Measurements from ENCODE around the gene CTR9.

Gene CTR9

DNA sequence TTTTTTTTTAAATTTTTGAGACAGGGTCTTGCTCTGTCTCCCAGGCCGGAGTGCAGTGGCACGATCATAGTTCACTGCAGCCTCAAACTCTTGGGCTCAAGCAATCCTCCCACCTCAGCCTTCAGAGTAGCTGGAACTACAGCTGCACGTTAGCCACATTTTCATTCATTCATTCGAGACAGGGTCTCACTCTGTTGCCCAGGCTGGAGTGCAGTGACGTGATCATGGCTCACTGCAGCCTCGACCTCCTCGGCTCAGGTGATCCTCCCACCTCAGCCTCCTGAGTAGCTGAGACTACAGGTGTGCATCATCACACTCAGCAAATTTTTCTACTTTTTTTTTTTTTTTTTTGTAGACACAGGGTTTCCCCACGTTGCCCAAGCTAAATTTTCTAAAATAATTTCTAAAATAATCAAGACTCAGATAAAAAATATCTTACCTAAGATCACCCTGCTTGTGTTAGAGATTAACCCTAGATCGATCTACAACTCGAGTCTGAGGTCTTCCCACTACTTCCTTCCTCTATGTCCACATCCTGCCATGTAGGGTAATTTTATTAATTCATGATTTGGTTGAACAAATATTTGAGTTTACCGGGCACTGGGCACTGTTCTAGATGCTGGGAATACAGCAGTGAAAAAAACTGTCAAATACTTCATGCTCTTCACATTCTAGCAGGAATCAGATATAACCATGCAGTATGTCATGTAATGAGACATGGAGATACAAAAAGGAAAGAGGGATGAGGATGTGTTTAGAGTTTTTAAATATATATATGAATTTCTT lies 42.6 kb downstream of the CTR9 start:
- Histone ChIP-seq H3K4me1 (no peaks in the 10 kb centered on the region), H3K36me3 (peaks cover 31% of the 10 kb centered on the region), H3K9me3 (no peaks in the 10 kb centered on the region), H3K4me3 (ENCODE audit: low read depth, low read length) (no peak overlapping the region), H3K27me3 (no peaks in the 10 kb centered on the region)
- no peak for TF ChIP-seq CTCF (IDR thresholded peaks at IDR 0.05; ENCODE audit: low read depth, low read length)
- no peak for DNase-seq

GRCh38 chr11:10796191-10796590 lies 45.1 kb downstream of the CTR9 start:
- H3K27me3 ChIP-seq: no peaks in the 10 kb centered on the region
- no peak overlapping the region for H3K4me3 ChIP-seq (ENCODE audit: low read depth, low read length)
- no peaks in the 10 kb centered on the region for H3K9me3 ChIP-seq
- no peak for DNase-seq
- H3K36me3 ChIP-seq: peaks cover 56% of the 10 kb centered on the region
- TF ChIP-seq CTCF (IDR thresholded peaks at IDR 0.05; ENCODE audit: low read depth, low read length): no peak
- no peaks in the 10 kb centered on the region for H3K4me1 ChIP-seq

DNA sequence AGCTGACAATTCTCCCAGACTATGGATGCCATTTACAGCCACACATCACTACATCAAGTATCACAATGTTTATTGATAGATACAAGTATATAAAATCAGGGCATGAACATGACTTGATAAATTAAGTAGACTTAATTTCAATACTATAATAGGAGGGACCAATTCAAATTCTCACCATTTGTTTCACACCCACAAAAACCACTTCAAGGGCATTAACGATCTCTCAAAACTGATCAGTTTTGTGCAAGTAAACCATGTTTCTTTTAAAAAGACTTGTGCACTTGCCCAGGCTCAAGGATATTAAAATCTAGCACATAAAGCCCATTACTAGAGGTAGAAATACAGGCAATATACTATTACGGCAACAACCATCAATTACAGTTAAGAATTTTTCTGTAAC lies 46.0 kb downstream of the CTR9 start:
- no peak for TF ChIP-seq CTCF (IDR thresholded peaks at IDR 0.05; ENCODE audit: low read depth, low read length)
- Histone ChIP-seq H3K9me3 (no peaks in the 10 kb centered on the region), H3K36me3 (peaks cover 63% of the 10 kb centered on the region), H3K4me1 (no peaks in the 10 kb centered on the region), H3K4me3 (ENCODE audit: low read depth, low read length) (no peak overlapping the region), H3K27me3 (no peaks in the 10 kb centered on the region)
- DNase-seq: no peak

DNA sequence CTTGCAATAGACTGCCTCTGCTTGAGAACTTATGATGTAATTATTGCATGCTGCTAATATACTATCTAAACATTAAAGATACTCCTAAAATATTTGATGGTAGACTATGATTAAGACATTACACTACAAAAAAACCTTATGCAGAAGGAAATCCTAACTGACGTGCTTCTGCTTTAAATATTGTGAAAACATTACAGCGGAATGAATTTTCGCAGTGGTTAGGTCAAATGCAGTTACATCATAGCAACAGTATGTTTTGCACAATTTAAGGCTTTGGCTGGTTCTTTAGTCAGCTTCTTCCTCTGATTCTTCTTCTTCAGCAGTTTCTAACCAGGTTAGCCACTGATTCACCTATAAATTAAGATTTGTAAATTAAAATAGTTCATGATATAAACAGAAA lies 46.5 kb downstream of the CTR9 start:
- H3K4me3 ChIP-seq (ENCODE audit: low read depth, low read length): no peak overlapping the region
- no peaks in the 10 kb centered on the region for H3K4me1 ChIP-seq
- H3K27me3 ChIP-seq: no peaks in the 10 kb centered on the region
- H3K36me3 ChIP-seq: peaks cover 68% of the 10 kb centered on the region
- DNase-seq: no peak
- TF ChIP-seq CTCF (IDR thresholded peaks at IDR 0.05; ENCODE audit: low read depth, low read length): no peak
- no peaks in the 10 kb centered on the region for H3K9me3 ChIP-seq

GRCh38 chr11:10798330-10798928 lies 47.4 kb downstream of the CTR9 start:
- H3K4me3 ChIP-seq (ENCODE audit: low read depth, low read length): no peak overlapping the region
- H3K27me3 ChIP-seq: no peaks in the 10 kb centered on the region
- TF ChIP-seq CTCF (IDR thresholded peaks at IDR 0.05; ENCODE audit: low read depth, low read length): no peak
- H3K9me3 ChIP-seq: no peaks in the 10 kb centered on the region
- H3K36me3 ChIP-seq: peaks cover 77% of the 10 kb centered on the region
- DNase-seq: no peak
- no peaks in the 10 kb centered on the region for H3K4me1 ChIP-seq

DNA sequence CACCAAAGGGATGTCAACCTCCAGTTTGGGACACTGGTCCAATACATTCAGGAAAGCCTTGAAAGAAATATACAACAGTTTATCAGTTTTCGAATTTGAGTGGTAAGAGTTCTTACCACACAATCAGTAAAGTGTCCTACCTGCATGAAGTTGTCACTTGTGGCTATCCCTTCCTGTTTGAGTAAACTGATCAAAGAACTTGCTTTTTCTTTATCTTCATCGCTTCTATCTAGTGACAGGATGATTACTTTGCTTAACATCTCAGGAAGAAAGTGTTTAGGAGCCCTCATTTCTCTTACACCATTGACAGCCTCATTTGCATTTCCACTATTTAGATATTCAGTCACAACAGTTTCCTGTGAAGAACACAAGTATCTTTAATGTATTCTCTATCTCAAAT lies 49.2 kb downstream of the CTR9 start:
- Histone ChIP-seq H3K4me3 (ENCODE audit: low read depth, low read length) (no peak overlapping the region), H3K9me3 (no peaks in the 10 kb centered on the region), H3K4me1 (no peaks in the 10 kb centered on the region), H3K27me3 (no peaks in the 10 kb centered on the region), H3K36me3 (peaks cover 96% of the 10 kb centered on the region)
- no peak for TF ChIP-seq CTCF (IDR thresholded peaks at IDR 0.05; ENCODE audit: low read depth, low read length)
- DNase-seq: no peak

Data from BE2C (cell line).